WI38 (cell line): Measurements from ENCODE around the gene TPM2.
"Not testable (repeated sequence)": the region's sequence is repeated elsewhere in the genome, so short reads cannot be mapped to it uniquely, and the experiment has no call there.

Source experiments
- H3K4me3 ChIP-seq: 2 replicates; pipeline ENCODE4 v1.5.1; 2011; ENCODE audit warnings: low read depth, mild to moderate bottlenecking, control low read depth, low read length
- CTCF ChIP-seq: IDR thresholded peaks from 2 replicates; pipeline ENCODE4 v1.5.1; 2012; ENCODE audit warnings: low read depth, mild to moderate bottlenecking, control low read depth, low read length

TPM2 gene

DNA sequence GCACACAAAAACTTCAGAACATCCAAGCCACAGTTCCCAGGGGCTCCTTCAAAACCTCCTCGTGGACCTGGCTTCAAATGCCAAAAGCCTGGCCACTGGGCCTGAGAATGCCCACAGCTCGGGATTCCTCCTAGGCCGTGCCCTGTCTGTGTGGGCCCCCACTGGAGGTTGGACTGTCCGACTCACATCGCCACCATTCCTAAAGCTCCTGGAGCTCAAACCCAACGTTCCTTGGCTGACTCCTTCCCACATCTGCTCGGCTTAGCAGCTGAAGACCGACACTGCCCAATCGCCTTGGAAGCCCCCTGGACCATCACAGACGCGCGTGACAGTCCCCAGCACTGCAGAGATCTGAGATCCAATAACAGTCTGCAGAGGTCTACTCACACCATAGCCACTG lies 46.7 kb downstream of the TPM2 start:
- no peak for TF ChIP-seq CTCF
- H3K4me3 ChIP-seq, result no peak overlapping the region

- not testable (repeated sequence) for H3K4me3 ChIP-seq
Measured at GRCh38 chr9:35641478-35641877, 48.2 kb downstream of the TPM2 start.

DNA sequence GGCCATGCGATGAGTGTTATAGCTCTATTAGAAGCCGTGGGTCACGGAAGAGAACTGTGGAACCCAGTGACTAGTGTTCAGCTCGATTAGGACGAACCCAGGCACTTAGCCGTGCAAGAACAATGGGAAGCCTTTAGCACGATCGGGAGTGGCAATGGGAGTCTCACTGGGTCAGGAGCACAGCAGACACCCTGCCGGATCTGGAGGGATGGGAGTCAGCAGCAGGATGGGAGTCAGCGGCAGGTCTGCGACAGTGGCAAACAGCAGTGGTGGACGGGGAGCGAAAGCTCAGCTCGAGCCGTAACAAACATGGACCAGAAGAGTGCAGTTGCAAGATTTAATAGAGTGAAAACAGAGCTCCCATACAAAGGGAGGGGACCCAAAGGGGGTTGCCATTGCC lies 49.3 kb downstream of the TPM2 start:
- H3K4me3 ChIP-seq, result not testable (repeated sequence)

DNA sequence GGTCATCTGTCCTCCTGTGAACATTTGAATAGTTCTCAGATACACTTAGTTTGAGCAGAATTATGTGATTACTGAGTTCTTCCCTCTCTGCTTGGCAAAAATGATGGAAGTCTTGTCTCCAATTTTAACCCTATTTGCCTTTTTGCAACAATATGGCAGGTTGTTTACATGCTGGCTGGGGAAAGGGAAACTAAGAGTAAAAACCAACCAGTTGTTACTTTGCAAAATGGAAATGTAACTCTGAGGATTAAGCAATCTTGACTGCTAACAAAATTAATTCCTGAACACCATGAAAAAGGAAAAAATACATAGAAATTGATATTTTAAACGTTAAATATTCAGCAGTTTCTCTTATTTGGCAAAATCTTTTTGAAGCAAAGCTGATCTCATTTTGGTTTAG lies 50.1 kb downstream of the TPM2 start:
- H3K4me3 ChIP-seq, result no peak overlapping the region

GRCh38 chr9:35639225-35639624 lies 50.5 kb downstream of the TPM2 start:
- H3K4me3 ChIP-seq, result not testable (repeated sequence)

More for the DNA sequence above, 50.1 kb downstream of the TPM2 start:
- TF ChIP-seq CTCF, result no peak

GRCh38 chr9:35638751-35639150 lies 51.0 kb downstream of the TPM2 start:
- H3K4me3 ChIP-seq, result not testable (repeated sequence)

GRCh38 chr9:35637427-35637955 lies 52.2 kb downstream of the TPM2 start:
- not testable (repeated sequence) for H3K4me3 ChIP-seq

DNA sequence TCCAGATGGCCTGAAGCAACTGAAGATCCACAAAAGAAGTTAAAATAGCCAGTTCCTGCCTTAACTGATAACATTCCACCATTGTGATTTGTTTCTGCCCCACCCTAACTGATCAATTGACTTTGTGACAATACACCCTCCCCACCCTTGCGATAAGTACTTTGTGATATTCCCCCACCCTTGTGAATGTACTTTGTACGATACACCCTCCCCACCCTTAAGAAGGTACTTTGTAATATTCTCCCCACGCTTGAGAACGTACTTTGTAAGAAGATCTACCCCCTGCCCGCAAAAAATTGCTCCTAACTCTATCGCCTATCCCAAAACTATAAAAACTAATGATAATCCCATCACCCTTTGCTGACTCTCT lies 52.9 kb downstream of the TPM2 start:
- H3K4me3 ChIP-seq, result not testable (repeated sequence)

GRCh38 chr9:35636135-35636876 lies 53.4 kb downstream of the TPM2 start:
- no peak for TF ChIP-seq CTCF
- H3K4me3 ChIP-seq, result no peak overlapping the region

DNA sequence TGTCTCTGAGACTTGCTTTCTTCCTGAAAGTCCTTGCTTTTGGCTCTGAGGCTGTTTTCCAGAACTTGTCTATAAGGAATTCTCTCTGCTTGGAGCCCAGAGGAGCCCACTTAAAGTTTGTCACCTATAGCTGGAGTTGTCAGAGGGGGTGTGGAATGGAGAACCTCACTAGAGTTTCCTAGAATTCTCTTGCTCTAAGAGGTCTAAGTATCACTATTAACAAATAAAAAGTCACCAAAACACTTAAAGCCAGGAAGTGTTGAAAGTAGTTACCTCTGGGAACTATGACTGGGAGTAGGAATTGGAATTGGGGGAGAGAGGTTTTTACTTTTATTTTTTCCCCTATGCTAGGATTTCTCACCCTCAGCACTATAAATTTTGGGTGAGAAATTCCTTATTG lies 54.0 kb downstream of the TPM2 start:
- H3K4me3 ChIP-seq, result no peak overlapping the region
- TF ChIP-seq CTCF, result no peak
